IMR-90 (cell line): ENCODE results near the gene OAS1. TPM values are rescaled to one million over a fixed set of nuclear protein-coding genes. Genes with fewer than 3 reads are reported as not detected.

ENCODE experiments used
- ATAC-seq: fragments of 200-7000 bp; cut with Tn5 transposase; 2 replicates; pipeline ENCODE4 v1.9.1; 2020; ENCODE audit warnings: low read depth, mild to moderate bottlenecking, moderate library complexity
- BruUV-seq: library from RNA; stranded (reverse); fragments of 400-500 nt; replicated peaks from 2 replicates; lab custom pipeline; 2021; lab: Mats Ljungman, UMichigan
- CTCF ChIA-PET: fragments of 300-600 bp; formaldehyde crosslinking; extraction: SDS; loops from one replicate; lab custom pipeline; 2021; ENCODE audit warnings: antibody characterized with exemption; lab: Yijun Ruan, JAX
- POLR2A ChIA-PET: fragments of 300-600 bp; sonication (Branson Sonifier 250); formaldehyde crosslinking; loops from one replicate; lab custom pipeline; 2022; ENCODE audit warnings: antibody characterized with exemption; ENCODE audit not compliant: unreplicated experiment; lab: Charles Lee
- DNase-seq: peaks from one replicate; pipeline ENCODE4 v3.0.0; 2013
- H2AFZ ChIP-seq: replicated peaks from 2 replicates; pipeline ENCODE3; 2013; ENCODE audit warnings: low read length, mild to moderate bottlenecking; ENCODE audit not compliant: poor library complexity
- H2AK5ac ChIP-seq: 2 replicates; pipeline ENCODE4 v1.6.1; 2013; ENCODE audit warnings: low read depth, low read length, inconsistent platforms
- H2AK9ac ChIP-seq: replicated peaks from 2 replicates; pipeline ENCODE3; 2013; ENCODE audit warnings: mild to moderate bottlenecking, low read depth, low read length, moderate library complexity; ENCODE audit not compliant: poor library complexity
- H2BK120ac ChIP-seq: 2 replicates; pipeline ENCODE4 v1.6.1; 2013; ENCODE audit warnings: low read depth, low read length, inconsistent platforms
- H2BK15ac ChIP-seq: 3 replicates; pipeline ENCODE4 v1.6.1; 2013; ENCODE audit warnings: low read depth, low read length, inconsistent platforms
- H2BK20ac ChIP-seq: 2 replicates; pipeline ENCODE4 v1.6.1; 2013; ENCODE audit warnings: low read depth, mild to moderate bottlenecking, inconsistent platforms, low read length, moderate library complexity
- H2BK5ac ChIP-seq: 2 replicates; pipeline ENCODE4 v1.6.1; 2013; ENCODE audit warnings: mild to moderate bottlenecking, low read depth, low read length, inconsistent platforms; ENCODE audit not compliant: poor library complexity, severe bottlenecking
- H3K14ac ChIP-seq: replicated peaks from 2 replicates; pipeline ENCODE4 v1.6.1; 2013; ENCODE audit warnings: low read depth, low read length, inconsistent platforms
- H3K18ac ChIP-seq: 2 replicates; pipeline ENCODE4 v1.6.1; 2013; ENCODE audit warnings: low read depth, low read length, control low read depth
- H3K23ac ChIP-seq: 2 replicates; pipeline ENCODE4 v1.6.1; 2013; ENCODE audit warnings: low read depth, low read length, inconsistent platforms
- H3K27ac ChIP-seq: 2 replicates; pipeline ENCODE4 v1.5.1; 2013; ENCODE audit warnings: mild to moderate bottlenecking, control low read depth, low read length; ENCODE audit not compliant: insufficient read depth
- H3K27me3 ChIP-seq: 2 replicates; pipeline ENCODE4 v1.6.1; 2013; ENCODE audit warnings: low read length; ENCODE audit not compliant: control insufficient read depth, insufficient read depth
- H3K36me3 ChIP-seq: 2 replicates; pipeline ENCODE4 v1.6.1; 2013; ENCODE audit warnings: low read length, mixed read lengths; ENCODE audit not compliant: control insufficient read depth, insufficient read depth
- H3K4ac ChIP-seq: 2 replicates; pipeline ENCODE4 v1.6.1; 2013; ENCODE audit warnings: low read depth, low read length, inconsistent platforms
- H3K4me1 ChIP-seq: 2 replicates; pipeline ENCODE4 v1.6.1; 2013; ENCODE audit warnings: low read length, mixed read lengths; ENCODE audit not compliant: control insufficient read depth, insufficient read depth
- H3K4me2 ChIP-seq: 2 replicates; pipeline ENCODE4 v1.6.1; 2013; ENCODE audit warnings: low read depth, mild to moderate bottlenecking, control low read depth, low read length, moderate library complexity
- H3K4me3 ChIP-seq: 2 replicates; pipeline ENCODE4 v1.5.1; 2013; ENCODE audit warnings: low read depth, mild to moderate bottlenecking, control low read depth, low read length, moderate library complexity; ENCODE audit not compliant: insufficient read depth
- H3K56ac ChIP-seq: 2 replicates; pipeline ENCODE4 v1.6.1; 2013; ENCODE audit warnings: low read length, inconsistent platforms; ENCODE audit not compliant: insufficient read depth; ENCODE audit errors: extremely low read depth
- H3K79me1 ChIP-seq, 2 experiments: 2 replicates each; pipeline ENCODE4 v1.6.1; 2013; ENCODE audit warnings: low read length in 2 of 2, inconsistent platforms in 1 of 2, low read depth in 1 of 2
- H3K9ac ChIP-seq: 2 replicates; pipeline ENCODE4 v1.6.1; 2013; ENCODE audit warnings: low read depth, low read length, control low read depth
- H3K9me1 ChIP-seq: 2 replicates; pipeline ENCODE4 v1.6.1; 2013; ENCODE audit warnings: low read length, inconsistent platforms; ENCODE audit not compliant: insufficient read depth
- H3K9me3 ChIP-seq: 2 replicates; pipeline ENCODE4 v1.6.1; 2013; ENCODE audit warnings: low read length; ENCODE audit not compliant: control insufficient read depth, insufficient read depth
- H4K20me1 ChIP-seq: 2 replicates; pipeline ENCODE4 v1.6.1; 2013; ENCODE audit warnings: low read length, inconsistent platforms; ENCODE audit not compliant: insufficient read depth
- H4K5ac ChIP-seq: 2 replicates; pipeline ENCODE4 v1.6.1; 2013; ENCODE audit warnings: mild to moderate bottlenecking, low read depth, low read length, control low read depth
- H4K8ac ChIP-seq, 2 experiments: 2 replicates each; pipeline ENCODE4 v1.6.1; 2013; ENCODE audit warnings: low read depth in 2 of 2, low read length in 2 of 2, control low read depth in 1 of 2, inconsistent platforms in 1 of 2
- H4K91ac ChIP-seq: 2 replicates; pipeline ENCODE4 v1.6.1; 2013; ENCODE audit warnings: low read depth, low read length, inconsistent platforms; ENCODE audit not compliant: insufficient read depth
- BHLHE40 ChIP-seq: fragments of 150-350 bp; IDR thresholded peaks from 2 replicates; pipeline ENCODE4 v1.6.1; 2016; ENCODE audit warnings: mild to moderate bottlenecking, low read depth, low read length
- CEBPB ChIP-seq: IDR thresholded peaks from 2 replicates; pipeline ENCODE4 v1.6.1; 2012; ENCODE audit warnings: low read depth, low read length, improper control_type of control experiment
- ELK1 ChIP-seq: fragments of 150-350 bp; IDR thresholded peaks from 2 replicates; pipeline ENCODE4 v1.6.1; 2016; ENCODE audit warnings: low read depth, mild to moderate bottlenecking, low read length, moderate library complexity, borderline replicate concordance
- FOS ChIP-seq: fragments of 150-350 bp; IDR thresholded peaks from 2 replicates; pipeline ENCODE4 v1.6.1; 2016; ENCODE audit warnings: low read depth, low read length
- MAFK ChIP-seq: IDR thresholded peaks from 2 replicates; pipeline ENCODE4 v1.6.1; 2012; ENCODE audit warnings: low read depth, low read length, improper control_type of control experiment
- MAZ ChIP-seq: IDR thresholded peaks from 2 replicates; pipeline ENCODE4 v1.6.1; 2012; ENCODE audit warnings: low read depth, mild to moderate bottlenecking, low read length, improper control_type of control experiment, moderate library complexity, borderline replicate concordance
- NFE2L2 ChIP-seq: fragments of 150-350 bp; IDR thresholded peaks from 2 replicates; pipeline ENCODE4 v1.6.1; 2016; ENCODE audit warnings: low read depth, mild to moderate bottlenecking, low read length
- RFX5 ChIP-seq: IDR thresholded peaks from 2 replicates; pipeline ENCODE4 v1.8.0; 2012; ENCODE audit warnings: low read depth, mild to moderate bottlenecking, low read length, moderate library complexity
- USF2 ChIP-seq: fragments of 150-350 bp; IDR thresholded peaks from 2 replicates; pipeline ENCODE4 v1.6.1; 2017; ENCODE audit warnings: mild to moderate bottlenecking, antibody characterized with exemption, low read length, low read depth
- WGBS, 2 experiments: methylation state at CpG; one replicate each; pipeline versions ENCODE4 v1.1.5 to v1.1.7; 2013; ENCODE audit warnings: missing lambda C conversion rate in 2 of 2; ENCODE audit not compliant: insufficient read length in 1 of 2; ENCODE audit errors: extremely low coverage in 2 of 2; 5-methylcytosine and 5-hydroxymethylcytosine counted together
- dilution Hi-C: fragments of 300-500 bp; cut with HindIII; formaldehyde crosslinking; loops from one replicate; pipeline ENCODE4 v1.14.3; 2018; ENCODE audit warnings: low sequenced_read_pairs; ENCODE audit not compliant: unreplicated experiment
- in situ Hi-C: fragments of 300-500 bp; cut with MboI; formaldehyde crosslinking; loops from 3 replicates; pipeline ENCODE4 v1.14.3; 2019; ENCODE audit warnings: low sequenced_read_pairs, inconsistent platforms, mixed read lengths
- intact Hi-C: fragments of 100-400 bp; cut with micrococcal nuclease; formaldehyde crosslinking; loops from 2 replicates; pipeline ENCODE4 v1.10.0; 2022
- polyA plus RNA-seq, 3 experiments: library from polyadenylated mRNA; depleted of rRNA; stranded (reverse); fragments of >200 nt; gene quantifications; 2 replicates each; pipeline ENCODE4 v1.2.3, GENCODE V29; 2012; ENCODE audit warnings: low replicate concordance in 1 of 3
- total RNA-seq: library from RNA; depleted of rRNA; stranded (reverse); fragments of >200 nt; gene quantifications from 2 replicates; pipeline ENCODE4 v1.2.3, GENCODE V29; 2012

The OAS1 gene
- total and polyA plus RNA-seq, 2 of the 4 experiments (the other 2 are of a cell fraction), result not detected

GRCh38 chr12:112892856-112893255 lies 13.9 kb upstream of the OAS1 start:
- no peak overlapping the region for H2AK5ac ChIP-seq
- no peaks in the 10 kb centered on the region for H3K9me1 ChIP-seq
- H4K20me1 ChIP-seq, result no peaks in the 10 kb centered on the region
- ChIA-PET CTCF (interaction anchor here (0.6 to 0.9 kb wide), 2 partner anchors 8 to 138 kb away, joined by 3 read pairs; no protein-coding TSS in a partner anchor), POLR2A (no interaction called here)
- TF ChIP-seq RFX5 (no peak), FOS (no peak), CEBPB (no peak), BHLHE40 (no peak), USF2 (no peak), MAZ (no peak), MAFK (no peak), NFE2L2 (no peak), ELK1 (no peak)
- no peak overlapping the region for H3K56ac ChIP-seq
- no peak overlapping the region for H2BK120ac ChIP-seq
- no peaks in the 10 kb centered on the region for H3K9me3 ChIP-seq
- H3K4me2 ChIP-seq, result no peak overlapping the region
- no peak overlapping the region for H3K4ac ChIP-seq
- H4K5ac ChIP-seq, result no peak overlapping the region
- no peak overlapping the region for H2BK20ac ChIP-seq
- dilution Hi-C loops, result no loop called here
- no peak overlapping the region for H2BK15ac ChIP-seq
- H3K23ac ChIP-seq, result no peak overlapping the region
- in situ Hi-C loops, result no loop called here
- DNase-seq (no peak), ATAC-seq (no peak)
- H4K8ac ChIP-seq, result no peak overlapping the region
- no peaks in the 10 kb centered on the region for H3K27me3 ChIP-seq
- H2BK5ac ChIP-seq, result no peak overlapping the region
- WGBS, 2 experiments, result no CpG with 5 or more reads among the region's 2 CpGs
- H3K36me3 ChIP-seq, result no peaks in the 10 kb centered on the region
- no peak overlapping the region for H3K27ac ChIP-seq
- H4K91ac ChIP-seq, result no peak overlapping the region
- no peaks in the 10 kb centered on the region for H3K79me1 ChIP-seq
- H3K14ac ChIP-seq, result no peak overlapping the region
- H2AK9ac ChIP-seq, result no peak overlapping the region
- intact Hi-C loops, result no loop called here
- no peak overlapping the region for H3K18ac ChIP-seq
- H3K9ac ChIP-seq, result no peak overlapping the region
- H2AFZ ChIP-seq, result no peak overlapping the region
- no TSS peak for BruUV-seq
- no peaks in the 10 kb centered on the region for H3K4me1 ChIP-seq
- H3K4me3 ChIP-seq, result no peak overlapping the region
